HepG2 (cell line): ENCODE data around the gene TLCD1. TPM values are rescaled to one million over a fixed set of nuclear protein-coding genes. Genes with fewer than 3 reads are reported as not detected.
A peak's percentile ranks its signal among the peaks of the same experiment; 100 is the strongest.

Source experiments
- ARID3A ChIP-seq: IDR thresholded peaks from 2 replicates; pipeline ENCODE4 v1.6.1; 2012; ENCODE audit warnings: low read depth, low read length, improper control_type of control experiment
- CEBPZ ChIP-seq: IDR thresholded peaks from 2 replicates; pipeline ENCODE4 v1.6.1; 2012; ENCODE audit warnings: low read length, improper control_type of control experiment
- CENPX ChIP-seq: sonication (generic); formaldehyde crosslinking; IDR thresholded peaks from 2 replicates; pipeline ENCODE4 v1.9.0; 2021; ENCODE audit warnings: mild to moderate bottlenecking, missing genetic modification reagents, moderate library complexity
- E2F2 ChIP-seq: sonication (generic); formaldehyde crosslinking; IDR thresholded peaks from 2 replicates; pipeline ENCODE4 v1.4.0; 2020; ENCODE audit warnings: missing genetic modification reagents, borderline replicate concordance
- HMG20A ChIP-seq: IDR thresholded peaks from 2 replicates; pipeline ENCODE4 v1.6.1; 2016; ENCODE audit warnings: borderline replicate concordance
- HOXA9 ChIP-seq: sonication (generic); formaldehyde crosslinking; IDR thresholded peaks from 2 replicates; pipeline ENCODE4 v1.8.1; 2022; ENCODE audit warnings: missing genetic modification reagents, mild to moderate bottlenecking, moderate library complexity, borderline replicate concordance
- KMT2B ChIP-seq: IDR thresholded peaks from 2 replicates; pipeline ENCODE4 v1.6.1; 2016; ENCODE audit warnings: missing genetic modification reagents, missing compliant biosample characterization
- MAFG ChIP-seq: sonication (generic); formaldehyde crosslinking; IDR thresholded peaks from 2 replicates; pipeline ENCODE4 v1.5.1; 2020; ENCODE audit warnings: mild to moderate bottlenecking, missing genetic modification reagents
- THAP9 ChIP-seq: sonication (generic); formaldehyde crosslinking; IDR thresholded peaks from 2 replicates; pipeline ENCODE4; 2020; ENCODE audit warnings: missing genetic modification reagents, mild to moderate bottlenecking, borderline replicate concordance
- ZFX ChIP-seq: sonication (generic); formaldehyde crosslinking; IDR thresholded peaks from 2 replicates; pipeline ENCODE4 v1.4.0; 2020; ENCODE audit warnings: mild to moderate bottlenecking, low read depth, missing genetic modification reagents, moderate library complexity
- ZNF232 ChIP-seq: sonication (generic); formaldehyde crosslinking; IDR thresholded peaks from 2 replicates; pipeline ENCODE4 v1.4.0; 2020; ENCODE audit warnings: missing genetic modification reagents, borderline replicate concordance
- ZNF3 ChIP-seq: IDR thresholded peaks from 2 replicates; pipeline ENCODE4 v1.7.0; 2017; ENCODE audit warnings: inconsistent platforms
- ZNF432 ChIP-seq: sonication (generic); formaldehyde crosslinking; IDR thresholded peaks from 2 replicates; pipeline ENCODE4 v1.5.0; 2020; ENCODE audit warnings: missing genetic modification reagents, mild to moderate bottlenecking, borderline replicate concordance
- ZNF484 ChIP-seq: sonication (generic); formaldehyde crosslinking; IDR thresholded peaks from 2 replicates; pipeline ENCODE4 v1.5.1; 2020; ENCODE audit warnings: mild to moderate bottlenecking, low read depth, missing genetic modification reagents, borderline replicate concordance
- ZNF558 ChIP-seq: sonication (generic); formaldehyde crosslinking; IDR thresholded peaks from 2 replicates; pipeline ENCODE4 v1.9.0; 2022; ENCODE audit warnings: mild to moderate bottlenecking, missing genetic modification reagents, borderline replicate concordance
- ZNF678 ChIP-seq: sonication (generic); formaldehyde crosslinking; IDR thresholded peaks from 2 replicates; pipeline ENCODE4 v1.4.0; 2020; ENCODE audit warnings: mild to moderate bottlenecking, missing genetic modification reagents
- ZNF770 ChIP-seq: sonication (generic); formaldehyde crosslinking; IDR thresholded peaks from 2 replicates; pipeline ENCODE4 v1.5.0; 2020; ENCODE audit warnings: mild to moderate bottlenecking, missing genetic modification reagents
- polyA plus RNA-seq, 8 experiments: library from polyadenylated mRNA; depleted of rRNA in 3 of 8; stranded (reverse) in 7 of 8; unstranded in 1 of 8; fragments of >200 nt; fragmentation: Illumina TruSeq in 4 of 8; extraction: Trizol in 4 of 8; gene quantifications; 2 replicates each; pipeline versions ENCODE4 v1.2.1 to v1.2.3, GENCODE V29; 2011 to 2016; ENCODE audit warnings: low read depth in 4 of 8, missing spikeins in 1 of 8, mixed read lengths in 1 of 8; ENCODE audit not compliant: insufficient read depth in 1 of 8
- total RNA-seq, 5 experiments: library from RNA; depleted of rRNA; stranded (reverse); fragments of >200 nt; fragmentation: Illumina TruSeq; extraction: Trizol; gene quantifications; 2 replicates each; pipeline ENCODE4 v1.2.3, GENCODE V29; 2016; ENCODE audit warnings: low read depth in 1 of 5

Gene TLCD1
- total and polyA plus RNA-seq, 2 of the 13 experiments (the other 11 are each of a cell fraction or from before 2014, with no cell fraction given) = 14.9 to 19.6 TPM

GRCh38 chr17:28698253-28698941 is 27.6 kb downstream of the TLCD1 start (continued):
- TF ChIP-seq ZNF678 = no peak
- TF ChIP-seq ZNF232 (CRISPR knock-in tag) = no peak; the same call in 1 of the 2 replicates
- 0 out of 2 replicates have a peak, but pooled peaks have one; percentile 36 for TF ChIP-seq THAP9 (CRISPR knock-in tag)
- no peak for TF ChIP-seq CEBPZ
- TF ChIP-seq ZNF558 (CRISPR knock-in tag) = no peak
- no peak for TF ChIP-seq ZNF432 (CRISPR knock-in tag)
- TF ChIP-seq KMT2B (CRISPR knock-in tag) = peak; percentile 53
- no peak for TF ChIP-seq ZNF770 (CRISPR knock-in tag)
- peak; percentile 99 for TF ChIP-seq ZNF3 (CRISPR knock-in tag)
- TF ChIP-seq MAFG (CRISPR knock-in tag) = no peak
- no peak for TF ChIP-seq CENPX
- no peak for TF ChIP-seq ZNF484 (CRISPR knock-in tag)
- no peak for TF ChIP-seq E2F2 (CRISPR knock-in tag)
- peak; percentile 74 for TF ChIP-seq ZFX (CRISPR knock-in tag)
- TF ChIP-seq ARID3A = peak; percentile 85
- peak; percentile 59; the same call in 1 of the 2 replicates for TF ChIP-seq HOXA9 (CRISPR knock-in tag)
- peak; percentile 79; the same call in 1 of the 2 replicates for TF ChIP-seq HMG20A (CRISPR knock-in tag)
